ENCODE results near the gene FAM13C. TPM values are rescaled to one million over a fixed set of nuclear protein-coding genes. Genes with fewer than 3 reads are reported as not detected.

Gene FAM13C
- total RNA-seq, 2 experiments from 2014 or later = not detected

DNA sequence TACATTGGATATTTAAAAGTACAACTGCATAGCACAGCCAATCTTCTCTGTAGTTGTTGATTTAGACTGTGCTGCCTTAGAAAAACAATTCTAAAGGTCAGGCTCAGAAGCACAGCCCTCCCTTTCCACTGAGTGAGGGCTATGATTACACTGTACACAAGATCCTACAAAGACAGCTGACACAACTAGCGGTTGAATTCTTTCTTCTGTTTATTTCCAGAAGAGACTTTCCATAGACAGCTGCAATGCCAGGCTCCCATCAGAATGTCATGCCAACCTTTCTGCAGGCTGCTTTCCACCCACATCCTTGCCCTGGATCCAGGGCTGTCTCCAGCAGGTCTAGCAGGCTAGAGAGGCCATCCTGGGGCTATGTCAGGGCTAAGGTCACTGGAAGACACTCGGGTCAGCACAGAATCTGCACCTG, 39.3 kb downstream of the FAM13C start:
- POLR2A ChIA-PET = no interaction called here
- CTCF ChIA-PET = no interaction called here
- no peak overlapping the region for H3K4me3 Mint-ChIP-seq

DNA sequence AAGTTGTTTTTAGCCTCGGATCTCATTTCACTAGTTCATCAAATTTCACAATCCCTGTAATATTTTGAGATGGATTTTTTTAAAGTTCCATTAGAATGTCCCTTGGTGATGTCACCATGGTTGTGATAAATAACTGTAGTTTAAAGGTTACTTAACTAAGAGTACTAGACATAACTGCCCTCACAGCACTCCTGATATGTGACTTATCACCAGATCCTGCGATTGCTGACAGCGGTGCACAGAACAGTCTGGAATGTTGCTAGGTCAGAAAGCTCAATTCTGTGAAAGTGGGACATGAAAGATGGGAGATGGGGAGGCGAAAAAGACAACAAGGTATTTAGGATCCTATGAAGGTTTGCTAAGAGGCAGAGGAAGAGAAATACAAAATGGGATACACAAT, 40.2 kb downstream of the FAM13C start:
- POLR2A ChIA-PET = no interaction called here
- Mint-ChIP-seq H3K4me3 (no peak overlapping the region), H3K4me1 (no peaks in the 10 kb centered on the region), H3K36me3 (ENCODE audit: low read depth) (no peaks in the 10 kb centered on the region), H3K27me3 (no peaks in the 10 kb centered on the region), H3K9me3 (no peaks in the 10 kb centered on the region), H3K27ac (no peak overlapping the region)
- DNase-seq = no peak
- CTCF ChIA-PET = no interaction called here

More for the DNA sequence above, 39.3 kb downstream of the FAM13C start:
- H3K4me1 Mint-ChIP-seq = no peaks in the 10 kb centered on the region
- no peak for DNase-seq
- H3K36me3 Mint-ChIP-seq (ENCODE audit: low read depth) = no peaks in the 10 kb centered on the region
- H3K27ac Mint-ChIP-seq = no peak overlapping the region
- H3K27me3 Mint-ChIP-seq = no peaks in the 10 kb centered on the region
- H3K9me3 Mint-ChIP-seq = no peaks in the 10 kb centered on the region

- H3K9me3 Mint-ChIP-seq = no peaks in the 10 kb centered on the region
- no peaks in the 10 kb centered on the region for H3K4me1 Mint-ChIP-seq
- ChIA-PET CTCF (no interaction called here), POLR2A (no interaction called here)
- H3K27me3 Mint-ChIP-seq = no peaks in the 10 kb centered on the region
- DNase-seq = no peak
- H3K27ac Mint-ChIP-seq = no peak overlapping the region
- no peaks in the 10 kb centered on the region for H3K36me3 Mint-ChIP-seq (ENCODE audit: low read depth)
- no peak overlapping the region for H3K4me3 Mint-ChIP-seq
Measured at GRCh38 chr10:59320355-59320754, 42.0 kb downstream of the FAM13C start.

- H3K4me1 Mint-ChIP-seq = no peaks in the 10 kb centered on the region
- no peak overlapping the region for H3K27ac Mint-ChIP-seq
- ChIA-PET POLR2A (no interaction called here), CTCF (no interaction called here)
- H3K36me3 Mint-ChIP-seq (ENCODE audit: low read depth) = no peaks in the 10 kb centered on the region
- H3K9me3 Mint-ChIP-seq = no peaks in the 10 kb centered on the region
- H3K27me3 Mint-ChIP-seq = no peaks in the 10 kb centered on the region
- DNase-seq = no peak
- H3K4me3 Mint-ChIP-seq = no peak overlapping the region
Measured at GRCh38 chr10:59319854-59320253, 42.5 kb downstream of the FAM13C start.

DNA sequence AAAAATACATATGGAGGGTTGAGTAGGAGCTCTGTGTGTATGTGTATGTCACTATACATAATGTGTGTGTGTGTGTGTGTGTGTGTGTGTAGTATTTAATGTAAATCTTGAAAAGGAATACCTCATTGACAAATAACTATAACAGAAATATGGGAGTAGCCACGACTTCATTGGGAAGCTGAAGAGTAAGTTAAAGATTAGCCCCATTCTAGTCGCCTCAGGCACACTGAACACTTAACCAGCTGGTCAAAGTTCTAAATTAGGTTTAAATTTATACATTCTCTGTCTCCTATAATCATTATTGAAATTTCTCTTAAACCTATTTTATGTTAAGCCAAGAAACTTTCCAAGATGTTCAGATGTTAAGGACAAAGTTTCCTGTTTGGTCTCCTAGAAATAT, 45.3 kb downstream of the FAM13C start:
- Mint-ChIP-seq H3K9me3 (no peaks in the 10 kb centered on the region), H3K36me3 (ENCODE audit: low read depth) (no peaks in the 10 kb centered on the region), H3K4me3 (no peak overlapping the region), H3K27ac (no peak overlapping the region), H3K4me1 (no peaks in the 10 kb centered on the region), H3K27me3 (no peaks in the 10 kb centered on the region)
- no peak for DNase-seq
- CTCF ChIA-PET = no interaction called here
- POLR2A ChIA-PET = interaction anchor here (0.7 kb wide), 1 partner anchor 135 kb away, joined by 3 read pairs; no protein-coding TSS in a partner anchor

GRCh38 chr10:59315465-59315864, 46.9 kb downstream of the FAM13C start:
- Mint-ChIP-seq H3K36me3 (ENCODE audit: low read depth) (no peaks in the 10 kb centered on the region), H3K27ac (no peak overlapping the region), H3K4me1 (no peaks in the 10 kb centered on the region), H3K27me3 (no peaks in the 10 kb centered on the region), H3K4me3 (no peak overlapping the region), H3K9me3 (no peaks in the 10 kb centered on the region)
- no peak for DNase-seq
- POLR2A ChIA-PET = no interaction called here
- CTCF ChIA-PET = no interaction called here

DNA sequence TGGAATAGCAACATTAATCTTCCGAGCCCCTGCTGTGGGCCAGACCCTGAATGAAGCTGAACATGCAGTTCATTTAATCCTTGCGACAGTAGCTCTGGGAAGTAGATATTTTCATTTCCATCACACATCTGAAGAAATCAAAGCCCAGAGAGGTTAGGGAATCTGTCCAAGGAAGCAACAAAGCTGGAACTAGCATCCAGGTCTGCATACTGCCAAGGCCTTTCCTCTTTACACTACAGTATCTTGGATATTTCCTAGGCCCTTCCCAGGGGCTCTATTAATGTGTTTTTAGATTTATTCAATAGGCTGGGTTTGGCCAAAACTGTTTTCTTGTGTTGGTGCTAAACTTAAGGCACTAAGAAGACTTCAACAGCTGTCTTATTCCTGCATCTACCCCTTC, 48.1 kb downstream of the FAM13C start:
- CTCF ChIA-PET = no interaction called here
- H3K4me3 Mint-ChIP-seq = no peak overlapping the region

GRCh38 chr10:59312247-59312646, 50.1 kb downstream of the FAM13C start:
- CTCF ChIA-PET = interaction anchor here (1.2 kb wide), 1 partner anchor 8 kb away, joined by 3 read pairs; no protein-coding TSS in a partner anchor
- Mint-ChIP-seq H3K4me3 (no peak overlapping the region), H3K36me3 (ENCODE audit: low read depth) (no peaks in the 10 kb centered on the region), H3K9me3 (no peaks in the 10 kb centered on the region), H3K27me3 (no peaks in the 10 kb centered on the region), H3K27ac (no peak overlapping the region), H3K4me1 (no peaks in the 10 kb centered on the region)
- no peak for DNase-seq
- POLR2A ChIA-PET = no interaction called here

More for the DNA sequence above, 48.1 kb downstream of the FAM13C start:
- Mint-ChIP-seq H3K9me3 (no peaks in the 10 kb centered on the region), H3K4me1 (no peaks in the 10 kb centered on the region), H3K36me3 (ENCODE audit: low read depth) (no peaks in the 10 kb centered on the region), H3K27me3 (no peaks in the 10 kb centered on the region), H3K27ac (no peak overlapping the region)
- POLR2A ChIA-PET = no interaction called here
- no peak for DNase-seq

- no peaks in the 10 kb centered on the region for H3K36me3 Mint-ChIP-seq (ENCODE audit: low read depth)
- no peak for DNase-seq
- no peak overlapping the region for H3K4me3 Mint-ChIP-seq
- no peaks in the 10 kb centered on the region for H3K4me1 Mint-ChIP-seq
- H3K9me3 Mint-ChIP-seq = no peaks in the 10 kb centered on the region
- no peaks in the 10 kb centered on the region for H3K27me3 Mint-ChIP-seq
- no peak overlapping the region for H3K27ac Mint-ChIP-seq
- ChIA-PET POLR2A (no interaction called here), CTCF (no interaction called here)
Measured at GRCh38 chr10:59311025-59311424, 51.3 kb downstream of the FAM13C start.

GRCh38 chr10:59310324-59310914, 51.9 kb downstream of the FAM13C start:
- Mint-ChIP-seq H3K36me3 (ENCODE audit: low read depth) (no peaks in the 10 kb centered on the region), H3K9me3 (no peaks in the 10 kb centered on the region), H3K4me1 (no peaks in the 10 kb centered on the region), H3K27me3 (no peaks in the 10 kb centered on the region), H3K4me3 (no peak overlapping the region), H3K27ac (no peak overlapping the region)
- ChIA-PET POLR2A (no interaction called here), CTCF (no interaction called here)
- no peak for DNase-seq

DNA sequence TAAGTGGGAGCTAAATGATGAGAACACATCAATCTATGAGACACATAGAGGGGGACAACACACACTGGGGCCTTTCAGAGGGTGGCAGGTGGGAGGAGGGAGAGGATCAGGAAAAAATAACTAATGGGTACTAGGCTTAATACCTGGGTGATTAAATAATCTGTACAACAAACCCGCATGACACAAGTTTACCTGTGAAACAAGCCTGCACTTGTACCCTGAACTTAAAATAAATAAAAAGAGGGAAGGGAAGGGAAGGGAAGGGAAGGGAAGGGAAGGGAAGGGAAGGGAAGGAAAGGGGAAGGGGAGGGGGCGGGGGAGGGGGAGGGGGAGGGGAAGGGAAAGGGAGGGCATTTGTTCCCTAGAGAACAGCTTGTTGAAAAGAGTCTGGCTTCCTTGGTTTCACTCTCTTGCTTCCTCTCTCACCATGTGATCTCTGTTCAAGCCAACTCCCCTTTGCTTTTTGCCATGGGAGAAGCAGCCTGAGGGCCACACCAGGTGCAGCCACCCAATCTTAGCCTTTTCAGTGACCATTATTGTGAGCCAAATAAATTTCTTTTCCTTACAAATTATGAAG, 57.7 kb downstream of the FAM13C start:
- H3K9me3 Mint-ChIP-seq = no peaks in the 10 kb centered on the region
- POLR2A ChIA-PET = no interaction called here
- no peak overlapping the region for H3K27ac Mint-ChIP-seq
- DNase-seq = no peak
- CTCF ChIA-PET = interaction anchor here (0.9 to 1.0 kb wide), 2 partner anchors 7 to 257 kb away, joined by 3 read pairs; no protein-coding TSS in a partner anchor
- H3K4me3 Mint-ChIP-seq = no peak overlapping the region
- no peaks in the 10 kb centered on the region for H3K27me3 Mint-ChIP-seq
- no peaks in the 10 kb centered on the region for H3K36me3 Mint-ChIP-seq (ENCODE audit: low read depth)
- no peaks in the 10 kb centered on the region for H3K4me1 Mint-ChIP-seq

- H3K27me3 Mint-ChIP-seq = no peaks in the 10 kb centered on the region
- no peak for DNase-seq
- H3K36me3 Mint-ChIP-seq (ENCODE audit: low read depth) = no peaks in the 10 kb centered on the region
- no peaks in the 10 kb centered on the region for H3K4me1 Mint-ChIP-seq
- ChIA-PET POLR2A (no interaction called here), CTCF (no interaction called here)
- no peak overlapping the region for H3K4me3 Mint-ChIP-seq
- no peak overlapping the region for H3K27ac Mint-ChIP-seq
- H3K9me3 Mint-ChIP-seq = no peaks in the 10 kb centered on the region
Measured at GRCh38 chr10:59303018-59303417, 59.3 kb downstream of the FAM13C start.

- CTCF ChIA-PET = interaction anchor here (0.6 kb wide), 1 partner anchor 600 kb away, joined by 3 read pairs; no protein-coding TSS in a partner anchor
- H3K4me3 Mint-ChIP-seq = no peak overlapping the region
- H3K27ac Mint-ChIP-seq = no peak overlapping the region
- DNase-seq = no peak
- POLR2A ChIA-PET = no interaction called here
- no peaks in the 10 kb centered on the region for H3K36me3 Mint-ChIP-seq (ENCODE audit: low read depth)
- no peaks in the 10 kb centered on the region for H3K4me1 Mint-ChIP-seq
- no peaks in the 10 kb centered on the region for H3K27me3 Mint-ChIP-seq
- H3K9me3 Mint-ChIP-seq = no peaks in the 10 kb centered on the region
Measured at GRCh38 chr10:59302381-59302780, 60.0 kb downstream of the FAM13C start.

DNA sequence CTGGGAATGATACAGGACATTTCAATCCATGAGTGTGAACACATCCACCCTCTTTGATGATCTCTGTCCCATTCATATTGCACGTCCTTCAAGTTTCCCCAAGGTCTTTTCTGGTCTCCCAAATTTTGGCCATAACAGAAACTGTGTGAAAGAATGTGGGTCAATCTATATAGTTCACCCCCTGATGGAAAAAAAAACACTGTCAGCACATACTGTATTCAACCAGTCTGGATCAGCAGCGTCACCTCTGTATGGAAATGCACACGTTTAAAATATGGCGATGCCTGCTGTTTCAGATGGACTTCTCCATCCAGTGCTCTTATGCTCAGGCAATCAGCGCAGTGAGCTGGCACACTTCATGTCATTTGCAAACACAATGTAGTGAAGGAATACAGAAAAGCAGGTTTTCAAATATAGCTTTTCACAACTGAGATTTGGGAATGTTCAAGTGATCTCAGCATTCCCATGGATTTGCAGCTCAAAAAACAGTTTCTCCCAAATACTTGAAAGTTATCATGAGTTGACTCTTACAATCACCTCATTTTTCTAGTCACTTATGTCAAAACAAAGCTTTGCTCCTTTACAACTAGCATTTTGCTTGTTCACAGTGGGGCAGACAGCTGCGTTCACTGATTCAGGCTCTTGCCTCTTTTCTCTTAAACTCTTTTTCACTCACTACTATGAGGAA, 61.1 kb downstream of the FAM13C start:
- Mint-ChIP-seq H3K9me3 (no peaks in the 10 kb centered on the region), H3K4me1 (no peaks in the 10 kb centered on the region), H3K27ac (no peak overlapping the region), H3K27me3 (no peaks in the 10 kb centered on the region), H3K36me3 (ENCODE audit: low read depth) (no peaks in the 10 kb centered on the region), H3K4me3 (no peak overlapping the region)
- CTCF ChIA-PET = no interaction called here
- DNase-seq = no peak
- POLR2A ChIA-PET = no interaction called here

Measured in activated CD4-positive, alpha-beta T cell treated with anti-CD3 and anti-CD28 coated beads, Interleukin-2, amount 10 ng/mL, durations not matched to agents 7 days and 5 days (primary cell).